Measurements from ENCODE around the gene MAML3. TPM values are rescaled to one million over a fixed set of nuclear protein-coding genes. Genes with fewer than 3 reads are reported as not detected.

MAML3 gene
- polyA plus RNA-seq, 1 donor (not counting 4 experiments of a cell fraction or from before 2014, with no cell fraction given) = 0.68 TPM

DNA sequence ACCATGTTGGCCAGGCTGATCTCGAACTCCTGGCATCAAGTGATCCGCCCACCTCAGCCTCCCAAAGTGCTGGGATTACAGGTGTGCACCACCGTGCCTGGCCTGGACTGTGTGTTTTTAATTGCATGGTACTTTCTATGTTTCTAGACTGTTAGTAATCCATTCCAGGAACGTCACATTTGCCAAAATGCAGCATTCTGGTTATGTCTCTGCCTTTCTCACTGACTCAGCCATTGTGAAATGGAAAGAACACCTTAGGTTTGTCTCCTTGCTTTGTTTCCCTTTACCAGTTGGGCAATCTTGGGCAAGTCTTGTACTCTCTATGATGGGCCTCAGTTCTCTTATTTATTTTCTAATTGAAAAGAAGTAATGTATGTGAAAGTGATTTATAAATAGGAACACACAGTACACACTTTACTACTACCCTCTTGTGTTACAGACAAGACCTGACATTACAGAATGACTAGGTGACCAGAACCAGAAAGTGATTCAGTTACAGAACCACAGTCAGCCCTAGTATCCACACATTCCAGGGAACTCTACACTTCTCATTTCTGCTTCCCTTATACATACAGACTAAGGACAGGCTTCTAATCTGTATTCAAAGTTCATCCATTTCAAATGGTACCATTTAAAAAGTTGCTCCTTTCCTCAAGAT is 301.2 kb downstream of the MAML3 start:
- no peaks in the 10 kb centered on the region for H3K9me1 ChIP-seq (ENCODE audit: control insufficient read depth, extremely low read depth, insufficient read depth, low read length)
- FAIRE-seq = no peak
- H3K79me2 ChIP-seq (ENCODE audit: control insufficient read depth, insufficient read depth, low read length) = no peaks in the 10 kb centered on the region
- no peaks in the 10 kb centered on the region for H3K4me1 ChIP-seq (ENCODE audit: control insufficient read depth, extremely low read depth, insufficient read depth, low read length)
- no peak for DNase-seq (ENCODE audit: low read depth, low spot score)
- no peaks in the 10 kb centered on the region for H3K27me3 ChIP-seq (ENCODE audit: control insufficient read depth, extremely low read depth, insufficient read depth, low read length)
- no peak overlapping the region for H3K9ac ChIP-seq (ENCODE audit: control insufficient read depth, extremely low read depth, insufficient read depth, low read length)
- H4K20me1 ChIP-seq (ENCODE audit: control insufficient read depth, extremely low read depth, insufficient read depth, low read length) = no peaks in the 10 kb centered on the region
- dilution Hi-C loops (cut with MboI; ENCODE audit: extremely low pct_ligation_motif_present, low sequenced_read_pairs) = no loop called here
- H3K9me3 ChIP-seq (ENCODE audit: control insufficient read depth, low read depth, low read length) = no peaks in the 10 kb centered on the region
- H3K36me3 ChIP-seq (ENCODE audit: control insufficient read depth in 2 of 2, extremely low read depth in 1 of 2, insufficient read depth in 2 of 2, low read length in 2 of 2) = no peaks in the 10 kb centered on the region
- H3K4me2 ChIP-seq (ENCODE audit: control insufficient read depth, extremely low read depth, insufficient read depth, low read depth, low read length) = no peak overlapping the region
- no peak overlapping the region for H2AFZ ChIP-seq (ENCODE audit: control insufficient read depth, low read length)
- H3K4me3 ChIP-seq (ENCODE audit: control insufficient read depth in 2 of 3, extremely low read depth in 1 of 3, insufficient read depth in 2 of 3, low read depth in 1 of 3, low read length in 3 of 3) = no peak overlapping the region
- H3K27ac ChIP-seq (ENCODE audit: control insufficient read depth, insufficient read depth, low read length) = no peak overlapping the region
- TF ChIP-seq CTCF (optimal IDR thresholded peaks at IDR 0.05 in 1 of 3, IDR thresholded peaks at IDR 0.05 in 1 of 3, conservative IDR thresholded peaks at IDR 0.05 in 1 of 3; ENCODE audit: extremely low read depth in 1 of 3, insufficient read depth in 2 of 3, low read length in 3 of 3) (no peak), EZH2 (IDR thresholded peaks at IDR 0.05; ENCODE audit: low read length) (no peak)

DNA sequence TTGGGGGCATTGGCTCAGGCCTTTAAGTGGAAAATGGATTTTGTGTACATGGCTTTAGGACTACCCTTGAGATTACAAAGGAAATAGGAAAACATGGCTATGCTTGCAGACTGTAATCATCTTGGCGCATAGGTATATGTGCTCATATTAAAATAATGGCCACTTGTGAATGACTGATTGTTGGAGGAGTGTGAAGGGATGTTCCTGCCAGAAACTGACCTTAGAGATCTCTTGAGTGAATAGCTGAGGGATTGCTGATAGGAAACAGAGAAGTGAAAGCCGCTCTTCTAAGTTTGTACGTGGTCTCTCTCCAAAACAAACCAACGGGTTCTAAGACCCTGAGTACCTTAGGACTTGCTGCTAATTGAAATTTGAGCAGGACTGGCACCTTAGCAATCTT is 302.3 kb downstream of the MAML3 start:
- Histone ChIP-seq H4K20me1 (ENCODE audit: control insufficient read depth, extremely low read depth, insufficient read depth, low read length) (no peaks in the 10 kb centered on the region), H3K9me1 (ENCODE audit: control insufficient read depth, extremely low read depth, insufficient read depth, low read length) (no peaks in the 10 kb centered on the region), H3K36me3 (ENCODE audit: control insufficient read depth in 2 of 2, extremely low read depth in 1 of 2, insufficient read depth in 2 of 2, low read length in 2 of 2) (no peaks in the 10 kb centered on the region), H3K4me3 (ENCODE audit: control insufficient read depth in 2 of 3, extremely low read depth in 1 of 3, insufficient read depth in 2 of 3, low read depth in 1 of 3, low read length in 3 of 3) (no peak overlapping the region), H3K27ac (ENCODE audit: control insufficient read depth, insufficient read depth, low read length) (no peak overlapping the region), H3K4me1 (ENCODE audit: control insufficient read depth, extremely low read depth, insufficient read depth, low read length) (no peaks in the 10 kb centered on the region), H3K27me3 (ENCODE audit: control insufficient read depth, extremely low read depth, insufficient read depth, low read length) (no peaks in the 10 kb centered on the region), H3K79me2 (ENCODE audit: control insufficient read depth, insufficient read depth, low read length) (no peaks in the 10 kb centered on the region), H3K9ac (ENCODE audit: control insufficient read depth, extremely low read depth, insufficient read depth, low read length) (no peak overlapping the region), H3K9me3 (ENCODE audit: control insufficient read depth, low read depth, low read length) (no peaks in the 10 kb centered on the region), H2AFZ (ENCODE audit: control insufficient read depth, low read length) (no peak overlapping the region), H3K4me2 (ENCODE audit: control insufficient read depth, extremely low read depth, insufficient read depth, low read depth, low read length) (no peak overlapping the region)
- FAIRE-seq (no peak), DNase-seq (ENCODE audit: low read depth, low spot score) (no peak)
- no peak for TF ChIP-seq CTCF (optimal IDR thresholded peaks at IDR 0.05 in 1 of 3, IDR thresholded peaks at IDR 0.05 in 1 of 3, conservative IDR thresholded peaks at IDR 0.05 in 1 of 3; ENCODE audit: extremely low read depth in 1 of 3, insufficient read depth in 2 of 3, low read length in 3 of 3)
- no peak for TF ChIP-seq EZH2 (IDR thresholded peaks at IDR 0.05; ENCODE audit: low read length)
- dilution Hi-C loops (cut with MboI; ENCODE audit: extremely low pct_ligation_motif_present, low sequenced_read_pairs) = no loop called here
